Lower leg skin (tissue), 4 donors: Measurements from ENCODE around the gene CCDC14. TPM values are rescaled to one million over a fixed set of nuclear protein-coding genes. Genes with fewer than 3 reads are reported as not detected.
A peak's percentile ranks its signal among the peaks of the same experiment; 100 is the strongest.

ENCODE experiments used
- DNase-seq, 2 donors: peaks; one replicate each; pipeline ENCODE4 v3.0.0-alpha.2; 2019; ENCODE audit warnings: low spot score in 2 of 2
- H3K4me3 ChIP-seq: fragments of 200-600 bp; sonication (generic); 2 replicates; pipeline ENCODE4 v1.5.1; 2017; ENCODE audit warnings: mild to moderate bottlenecking, low read depth; ENCODE audit not compliant: poor library complexity, severe bottlenecking
- POLR2A ChIP-seq, 2 donors: fragments of 450-650 bp; IDR thresholded peaks; one replicate each; pipeline ENCODE4 v1.6.1; 2016 to 2017; ENCODE audit warnings: antibody characterized with exemption in 2 of 2, mild to moderate bottlenecking in 1 of 2, moderate library complexity in 1 of 2
- WGBS, 2 donors: methylation state at CpG; one replicate each; pipeline ENCODE4 v1.1.5; 2018; 5-methylcytosine and 5-hydroxymethylcytosine counted together
- intact Hi-C: fragments of 100-400 bp; cut with DNase I; formaldehyde crosslinking; loops from one replicate; pipeline ENCODE4 v1.15.0; 2023; ENCODE audit warnings: low total_unique reads
- total RNA-seq, 4 donors: library from RNA; depleted of rRNA; stranded (reverse); fragments of >200 nt; gene quantifications; one replicate each; pipeline ENCODE4 v1.1.0, GENCODE V29; 2016
- TF ChIP-seq, protein P1 (sequence below), 3 donors: fragments of 450-650 bp; IDR thresholded peaks; one replicate each; pipeline ENCODE4 v1.5.1; 2016; ENCODE audit warnings: antibody characterized with exemption in 3 of 3, mild to moderate bottlenecking in 3 of 3, moderate library complexity in 2 of 3

CCDC14 gene
- total RNA-seq, 4 donors from 2014 or later: 9.8 to 20.1 (median 12.9) TPM

DNA sequence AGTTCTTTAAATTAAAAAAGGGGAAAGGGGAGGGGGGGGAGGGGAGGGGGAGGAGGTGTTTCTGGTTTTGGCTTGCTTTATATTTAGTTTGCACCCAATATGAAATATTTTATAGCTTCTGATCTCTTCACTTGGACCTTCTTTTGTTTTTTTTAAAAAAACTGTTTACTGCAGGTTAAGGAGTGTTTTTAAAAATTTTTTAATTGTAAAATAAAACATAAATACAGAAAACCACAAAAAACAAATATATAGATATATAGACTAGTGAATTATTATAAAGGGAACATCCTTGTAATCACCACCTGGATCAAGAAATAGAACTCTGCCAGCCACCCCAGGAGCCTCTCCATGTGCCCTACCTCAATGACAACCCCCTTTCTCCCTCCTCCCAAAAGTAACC is 76.0 kb downstream of the CCDC14 start:
- DNase-seq: no peak
- intact Hi-C loops: no loop called here
- TF ChIP-seq POLR2A (IDR thresholded peaks at IDR 0.05): no peak
- TF ChIP-seq, protein P1, sequence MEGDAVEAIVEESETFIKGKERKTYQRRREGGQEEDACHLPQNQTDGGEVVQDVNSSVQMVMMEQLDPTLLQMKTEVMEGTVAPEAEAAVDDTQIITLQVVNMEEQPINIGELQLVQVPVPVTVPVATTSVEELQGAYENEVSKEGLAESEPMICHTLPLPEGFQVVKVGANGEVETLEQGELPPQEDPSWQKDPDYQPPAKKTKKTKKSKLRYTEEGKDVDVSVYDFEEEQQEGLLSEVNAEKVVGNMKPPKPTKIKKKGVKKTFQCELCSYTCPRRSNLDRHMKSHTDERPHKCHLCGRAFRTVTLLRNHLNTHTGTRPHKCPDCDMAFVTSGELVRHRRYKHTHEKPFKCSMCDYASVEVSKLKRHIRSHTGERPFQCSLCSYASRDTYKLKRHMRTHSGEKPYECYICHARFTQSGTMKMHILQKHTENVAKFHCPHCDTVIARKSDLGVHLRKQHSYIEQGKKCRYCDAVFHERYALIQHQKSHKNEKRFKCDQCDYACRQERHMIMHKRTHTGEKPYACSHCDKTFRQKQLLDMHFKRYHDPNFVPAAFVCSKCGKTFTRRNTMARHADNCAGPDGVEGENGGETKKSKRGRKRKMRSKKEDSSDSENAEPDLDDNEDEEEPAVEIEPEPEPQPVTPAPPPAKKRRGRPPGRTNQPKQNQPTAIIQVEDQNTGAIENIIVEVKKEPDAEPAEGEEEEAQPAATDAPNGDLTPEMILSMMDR (IDR thresholded peaks at IDR 0.05): no peak
- no peak overlapping the region for H3K4me3 ChIP-seq

DNA sequence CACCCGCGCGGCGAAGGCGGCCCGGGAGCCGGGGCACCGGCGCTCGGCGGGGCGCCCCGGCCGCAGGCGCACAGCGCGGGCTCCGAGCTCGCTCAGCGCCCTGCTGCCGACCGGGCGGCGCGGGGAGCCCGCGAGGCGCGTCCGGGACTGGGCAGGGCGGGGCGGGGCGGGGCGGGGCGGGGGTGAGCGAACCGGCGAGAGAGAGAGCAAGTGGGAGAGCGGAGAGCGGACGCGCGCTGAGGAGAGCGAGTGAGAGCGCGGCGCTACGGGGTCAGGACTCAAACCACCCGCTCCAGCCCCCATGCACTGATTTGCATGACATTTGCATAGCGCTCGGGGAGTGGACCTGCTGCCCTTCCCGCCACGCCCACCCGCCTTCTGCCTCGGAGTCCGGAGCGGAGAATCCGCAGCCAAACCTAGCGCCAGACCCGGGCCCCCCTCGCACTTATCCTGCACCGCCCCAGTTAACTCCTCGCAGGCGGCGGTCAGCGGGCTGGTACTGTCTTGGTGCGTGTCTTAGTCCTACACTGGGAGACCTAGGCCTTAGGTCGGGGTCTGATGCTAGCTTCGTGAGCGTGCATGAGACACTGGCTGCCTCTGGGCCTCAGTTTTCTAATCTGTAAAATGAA is 76.7 kb downstream of the CCDC14 start, which contains the start of gene MYLK:
Gene MYLK (minus strand): TSS at position 130 of the 629 bp plus-strand sequence. CDS start 90,491 bp downstream, outside the sequence.
- no peak for TF ChIP-seq POLR2A (IDR thresholded peaks at IDR 0.05)
- TF ChIP-seq, protein P1 (IDR thresholded peaks at IDR 0.05): no peak
- 3 to 9% methylated on average over 12 to 37 of the region's 70 CpGs for WGBS, 2 donors
- intact Hi-C loops: no loop called here
- peak in 1 of 2 donors; percentile 33 for DNase-seq
- peak within 1 kb of the TSS; percentile 23 for H3K4me3 ChIP-seq

DNA sequence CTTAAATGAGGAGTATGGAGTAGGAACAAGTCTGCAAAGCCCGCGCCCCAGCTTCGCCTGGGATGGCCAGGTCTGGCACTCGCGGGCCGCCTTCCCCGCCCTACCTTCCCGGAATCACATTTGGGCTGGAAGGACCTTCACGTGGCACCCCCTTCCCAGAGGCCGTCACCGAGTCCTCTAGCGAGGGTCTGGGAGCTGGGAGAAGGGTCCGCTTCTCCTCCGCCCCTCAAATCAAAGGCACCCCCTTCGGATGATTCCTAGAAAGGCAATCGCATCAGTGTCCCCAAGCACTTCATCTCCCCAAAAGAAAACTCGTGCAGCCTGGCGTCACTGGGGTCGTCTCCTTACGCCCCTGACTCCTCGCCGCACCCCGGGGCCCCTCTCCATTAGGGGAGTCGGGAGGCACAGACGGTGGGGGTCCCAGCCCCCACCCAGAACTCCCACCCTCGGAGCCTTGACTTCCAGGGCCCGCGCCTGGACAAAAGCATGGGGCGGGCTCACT is 77.3 kb downstream of the CCDC14 start:
- WGBS, 2 donors: 4 to 8% methylated on average over 24 to 27 of the region's 29 CpGs
- no peak for TF ChIP-seq POLR2A (IDR thresholded peaks at IDR 0.05)
- TF ChIP-seq, protein P1 (IDR thresholded peaks at IDR 0.05): no peak
- no peak for DNase-seq
- intact Hi-C loops: no loop called here
- H3K4me3 ChIP-seq: peak overlapping the region; percentile 23

DNA sequence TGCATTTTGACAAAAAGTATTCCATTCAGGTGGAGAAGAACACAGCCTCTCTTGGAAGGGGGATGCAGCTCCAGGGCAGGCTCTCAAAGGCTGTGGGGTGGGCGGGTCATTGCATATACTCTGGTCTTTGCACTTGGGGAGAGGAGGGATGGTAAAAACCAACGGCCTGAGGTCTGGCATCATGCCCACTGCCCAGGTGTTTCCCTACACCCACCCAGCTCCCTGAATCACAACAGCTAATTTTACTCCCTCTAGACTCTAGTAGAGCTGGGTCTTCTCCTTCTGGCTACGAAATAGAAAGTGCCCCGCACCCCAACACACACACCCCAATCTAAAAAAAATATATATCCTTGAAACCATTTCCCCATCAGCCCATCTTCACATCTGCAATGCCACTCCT is 77.9 kb downstream of the CCDC14 start:
- H3K4me3 ChIP-seq: no peak overlapping the region

DNA sequence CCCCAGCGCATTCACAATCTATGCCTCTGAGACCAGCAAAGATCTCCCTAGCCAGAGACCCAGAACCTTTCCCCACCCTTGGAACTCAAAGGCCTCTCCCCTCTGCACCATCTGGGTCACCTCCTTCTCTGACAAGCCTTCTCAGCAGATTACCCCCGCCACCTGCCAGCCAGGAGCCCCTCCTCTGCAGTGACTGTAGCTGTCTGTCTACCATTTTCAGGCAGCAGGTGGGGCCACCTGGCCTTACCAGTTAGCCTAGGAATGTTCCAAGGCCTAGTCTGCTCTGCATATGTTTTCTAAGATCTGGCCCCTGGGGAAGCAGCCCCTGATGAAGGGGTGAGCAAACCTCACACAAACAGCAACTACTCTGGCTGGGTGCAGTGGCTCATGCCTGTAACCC is 79.3 kb downstream of the CCDC14 start:
- H3K4me3 ChIP-seq: no peak overlapping the region
- intact Hi-C loops: no loop called here
- DNase-seq: no peak
- 95 to 96% methylated on average over 2 of the region's 2 CpGs for WGBS, 2 donors
- TF ChIP-seq POLR2A (IDR thresholded peaks at IDR 0.05): no peak
- TF ChIP-seq, protein P1 (IDR thresholded peaks at IDR 0.05): no peak

More for the DNA sequence above, 77.9 kb downstream of the CCDC14 start:
- WGBS, 2 donors: 69 to 77% methylated on average over 4 of the region's 4 CpGs
- DNase-seq: no peak
- intact Hi-C loops: no loop called here
- TF ChIP-seq POLR2A (IDR thresholded peaks at IDR 0.05): no peak
- TF ChIP-seq, protein P1 (IDR thresholded peaks at IDR 0.05): no peak
